Transverse colon (tissue), 3 donors: ENCODE results near the gene PSMB7.

ENCODE experiments used
- CTCF ChIP-seq, 5 experiments: fragments of 200-600 bp in 3 of 5; fragments of 450-650 bp in 2 of 5; sonication (generic) in 3 of 5; IDR thresholded peaks; 1 replicate in 2 of 5; 2 replicates in 3 of 5; pipeline ENCODE4 v1.5.1; 2016 to 2017; ENCODE audit warnings: antibody characterized with exemption in 5 of 5, inconsistent platforms in 3 of 5, mild to moderate bottlenecking in 2 of 5, moderate library complexity in 1 of 5
- POLR2A ChIP-seq: fragments of 450-650 bp; IDR thresholded peaks from one replicate; pipeline ENCODE4 v1.6.1; 2016; ENCODE audit warnings: antibody characterized with exemption, mild to moderate bottlenecking, moderate library complexity

DNA sequence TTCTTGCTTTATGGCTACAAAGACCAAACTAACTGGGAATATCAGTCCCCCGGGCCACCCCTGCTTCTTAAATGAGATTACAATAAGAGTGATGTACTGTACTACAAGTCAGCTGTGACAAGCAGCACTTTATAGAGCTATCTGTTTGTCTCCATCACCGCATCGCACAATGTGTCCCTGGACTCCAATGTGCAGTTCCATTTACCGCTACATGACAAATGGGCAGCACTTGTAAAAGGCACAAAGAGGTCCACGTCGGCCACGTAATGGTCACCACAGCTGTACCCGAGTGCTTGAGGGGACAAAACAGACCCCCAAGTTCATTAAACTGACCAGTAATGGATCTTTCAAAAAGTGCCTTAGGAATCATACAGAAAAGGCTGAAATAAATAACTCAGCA is 54.1 kb downstream of the PSMB7 start:
- no peak for TF ChIP-seq CTCF (IDR thresholded peaks at IDR 0.05)
- TF ChIP-seq POLR2A = no peak
